HepG2 (cell line): Measurements from ENCODE around the gene CPLX1. TPM values are rescaled to one million over a fixed set of nuclear protein-coding genes. Genes with fewer than 3 reads are reported as not detected.

Experiments used
- ATAC-seq: fragments of 200-7000 bp; cut with Tn5 transposase; 3 replicates; pipeline ENCODE4 v1.9.1; 2020; ENCODE audit warnings: mild to moderate bottlenecking, moderate library complexity
- BruUV-seq: library from RNA; stranded (reverse); fragments of 400-500 nt; replicated peaks from 2 replicates; lab custom pipeline; 2021; lab: Mats Ljungman, UMichigan
- CTCF ChIA-PET: fragments of 300-600 bp; formaldehyde crosslinking; extraction: SDS; loops from one replicate; lab custom pipeline; 2021; ENCODE audit warnings: low total read pairs, inconsistent platforms, low intra/inter-chr PET ratio; lab: Yijun Ruan, JAX
- POLR2A ChIA-PET: fragments of 350-600 bp; sonication (Branson Sonifier 250); formaldehyde crosslinking; loops from one replicate; lab custom pipeline; 2020; ENCODE audit warnings: antibody characterized with exemption, inconsistent platforms; lab: Yijun Ruan, JAX
- DNase-seq: peaks from one replicate; pipeline ENCODE4 v3.0.0-alpha.2; 2015; ENCODE audit warnings: low spot score
- FAIRE-seq: peaks from 3 replicates; lab custom pipeline; 2011; peaks lifted over from hg19 to GRCh38; lab: Jason Lieb, UNC
- H2AFZ ChIP-seq: one replicate; pipeline ENCODE4 v1.6.1; 2011; ENCODE audit warnings: low read length, inconsistent platforms
- H3K27ac ChIP-seq: fragments of 300-600 bp; 3 replicates; pipeline ENCODE4 v1.8.0; 2011; ENCODE audit warnings: mixed run types, mild to moderate bottlenecking, mixed read lengths, low read length, inconsistent platforms; ENCODE audit not compliant: insufficient read depth; ENCODE audit errors: extremely low read length
- H3K27me3 ChIP-seq, 2 experiments: fragments of 200-600 bp in 1 of 2; 2 replicates in 1 of 2; 3 replicates in 1 of 2; pipeline versions ENCODE4 v1.6.0 to v1.8.0; 2011; ENCODE audit warnings: low read length in 2 of 2, mild to moderate bottlenecking in 2 of 2, moderate library complexity in 2 of 2, inconsistent platforms in 1 of 2; ENCODE audit not compliant: insufficient read depth in 2 of 2, control insufficient read depth in 1 of 2
- H3K36me3 ChIP-seq, 2 experiments: fragments of 200-600 bp in 1 of 2; replicated peaks in 1 of 2; 2 replicates in 1 of 2; 3 replicates in 1 of 2; pipeline versions ENCODE4 v1.5.1 to v1.8.0; 2011; ENCODE audit warnings: low read length in 2 of 2, inconsistent platforms in 1 of 2; ENCODE audit not compliant: insufficient read depth in 2 of 2, control insufficient read depth in 1 of 2
- H3K4me1 ChIP-seq: 2 replicates; pipeline ENCODE4 v1.5.1; 2012; ENCODE audit warnings: low read length, inconsistent platforms; ENCODE audit not compliant: insufficient read depth
- H3K4me2 ChIP-seq: 2 replicates; pipeline ENCODE4 v1.6.0; 2011; ENCODE audit warnings: low read depth, low read length, inconsistent platforms
- H3K4me3 ChIP-seq, 3 experiments: fragments of 200-600 bp in 1 of 3; sonication (generic), shearing (Covaris generic) in 1 of 3; replicated peaks in 1 of 3; 2 replicates each; pipeline ENCODE4 v1.5.1; 2011 to 2016; ENCODE audit warnings: low read length in 3 of 3, inconsistent platforms in 2 of 3, low read depth in 2 of 3, mild to moderate bottlenecking in 2 of 3, control low read depth in 1 of 3, mixed read lengths in 1 of 3; ENCODE audit not compliant: insufficient read depth in 1 of 3
- H3K79me2 ChIP-seq: one replicate; pipeline ENCODE4 v1.6.1; 2011; ENCODE audit warnings: low read length, inconsistent platforms; ENCODE audit not compliant: insufficient read depth
- H3K9ac ChIP-seq: 2 replicates; pipeline ENCODE4 v1.6.0; 2011; ENCODE audit warnings: mild to moderate bottlenecking, low read depth, low read length, inconsistent platforms; ENCODE audit not compliant: insufficient read depth
- H3K9me3 ChIP-seq: 2 replicates; pipeline ENCODE4 v1.5.1; 2012; ENCODE audit warnings: mild to moderate bottlenecking, low read length
- H4K20me1 ChIP-seq: 2 replicates; pipeline ENCODE4 v1.6.0; 2011; ENCODE audit warnings: inconsistent platforms, mild to moderate bottlenecking, low read length, moderate library complexity; ENCODE audit not compliant: insufficient read depth
- HMG20A ChIP-seq: IDR thresholded peaks from 2 replicates; pipeline ENCODE4 v1.6.1; 2016; ENCODE audit warnings: borderline replicate concordance
- HMG20B ChIP-seq: conservative IDR thresholded peaks from 2 replicates; pipeline ENCODE4 v1.6.1; 2016; ENCODE audit warnings: missing genetic modification reagents, missing compliant biosample characterization
- MBD4 ChIP-seq: IDR thresholded peaks from 2 replicates; pipeline ENCODE4 v1.6.1; 2012; ENCODE audit warnings: low read length, inconsistent platforms, borderline replicate concordance
- PAF1 ChIP-seq: IDR thresholded peaks from 2 replicates; pipeline ENCODE4 v1.6.1; 2016; ENCODE audit warnings: missing genetic modification reagents, missing compliant biosample characterization
- RXRA ChIP-seq: sonication (generic); formaldehyde crosslinking; IDR thresholded peaks from 2 replicates; pipeline ENCODE4 v1.5.1; 2020; ENCODE audit warnings: missing genetic modification reagents
- TOPORS ChIP-seq: sonication (generic); formaldehyde crosslinking; IDR thresholded peaks from 2 replicates; pipeline ENCODE4 v1.8.0; 2023; ENCODE audit warnings: mild to moderate bottlenecking, missing genetic modification reagents
- ZNF251 ChIP-seq: sonication (generic); formaldehyde crosslinking; IDR thresholded peaks from 2 replicates; pipeline ENCODE4 v1.9.0; 2021; ENCODE audit warnings: mild to moderate bottlenecking, missing genetic modification reagents
- ZNF614 ChIP-seq: IDR thresholded peaks from 2 replicates; pipeline ENCODE4 v1.6.1; 2018; ENCODE audit warnings: missing biosample characterization, missing genetic modification reagents, inconsistent platforms, borderline replicate concordance
- ZNF839 ChIP-seq: sonication (generic); formaldehyde crosslinking; IDR thresholded peaks from 2 replicates; pipeline ENCODE4 v1.4.0; 2020; ENCODE audit warnings: missing genetic modification reagents, mild to moderate bottlenecking, borderline replicate concordance
- WGBS: methylation state at CpG from one replicate; pipeline ENCODE4 v1.1.6; 2017; ENCODE audit warnings: low lambda C conversion rate; 5-methylcytosine and 5-hydroxymethylcytosine counted together
- in situ Hi-C: cut with HindIII; loops from 2 replicates; pipeline ENCODE4 v1.10.0; 2017; ENCODE audit warnings: low pct_unique_long_range_greater_than_20kb; ENCODE audit not compliant: extremely low pct_ligation_motif_present
- intact Hi-C: fragments of 100-400 bp; cut with micrococcal nuclease; formaldehyde crosslinking; loops from one replicate; pipeline ENCODE4 v1.10.0; 2022; ENCODE audit not compliant: unreplicated experiment
- polyA plus RNA-seq, 8 experiments: library from polyadenylated mRNA; depleted of rRNA in 3 of 8; stranded (reverse) in 7 of 8; unstranded in 1 of 8; fragments of >200 nt; fragmentation: Illumina TruSeq in 4 of 8; extraction: Trizol in 4 of 8; gene quantifications; 2 replicates each; pipeline versions ENCODE4 v1.2.1 to v1.2.3, GENCODE V29; 2011 to 2016; ENCODE audit warnings: low read depth in 4 of 8, missing spikeins in 1 of 8, mixed read lengths in 1 of 8; ENCODE audit not compliant: insufficient read depth in 1 of 8
- total RNA-seq, 5 experiments: library from RNA; depleted of rRNA; stranded (reverse); fragments of >200 nt; fragmentation: Illumina TruSeq; extraction: Trizol; gene quantifications; 2 replicates each; pipeline ENCODE4 v1.2.3, GENCODE V29; 2016; ENCODE audit warnings: low read depth in 1 of 5
- TF ChIP-seq, protein P1 (sequence below): sonication (generic); formaldehyde crosslinking; IDR thresholded peaks from 2 replicates; pipeline ENCODE4 v1.4.0; 2020; ENCODE audit warnings: mild to moderate bottlenecking, missing genetic modification reagents
- TF ChIP-seq, protein P2 (sequence below): sonication (generic); formaldehyde crosslinking; IDR thresholded peaks from 2 replicates; pipeline ENCODE4 v1.4.0; 2020; ENCODE audit warnings: missing genetic modification reagents
- TF ChIP-seq, protein P3 (sequence below): sonication (generic); formaldehyde crosslinking; conservative IDR thresholded peaks from 2 replicates; pipeline ENCODE4 v1.8.0; 2022; ENCODE audit warnings: mild to moderate bottlenecking, moderate library complexity, missing genetic modification reagents

CPLX1 gene
- total and polyA plus RNA-seq, 2 of the 13 experiments (the other 11 are each of a cell fraction or from before 2014, with no cell fraction given), result 0.18 TPM

GRCh38 chr4:749698-750666, 75.9 kb downstream of the CPLX1 start (continued):
- TF ChIP-seq ZNF614 (CRISPR knock-in tag) (no peak), HMG20B (CRISPR knock-in tag) (no peak)
- TF ChIP-seq, protein P1, sequence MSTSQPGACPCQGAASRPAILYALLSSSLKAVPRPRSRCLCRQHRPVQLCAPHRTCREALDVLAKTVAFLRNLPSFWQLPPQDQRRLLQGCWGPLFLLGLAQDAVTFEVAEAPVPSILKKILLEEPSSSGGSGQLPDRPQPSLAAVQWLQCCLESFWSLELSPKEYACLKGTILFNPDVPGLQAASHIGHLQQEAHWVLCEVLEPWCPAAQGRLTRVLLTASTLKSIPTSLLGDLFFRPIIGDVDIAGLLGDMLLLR, result no peak

GRCh38 chr4:748461-748860, 77.5 kb downstream of the CPLX1 start:
- ChIA-PET POLR2A (no interaction called here), CTCF (no interaction called here)
- Histone ChIP-seq H3K27me3 (no peaks in the 10 kb centered on the region), H3K9ac (no peak overlapping the region), H3K79me2 (no peaks in the 10 kb centered on the region), H3K4me1 (no peaks in the 10 kb centered on the region), H3K4me3 (no peak overlapping the region), H3K27ac (no peak overlapping the region), H3K9me3 (no peaks in the 10 kb centered on the region), H4K20me1 (0 out of 2 replicates have a peak, but pooled peaks cover 5% of the 10 kb centered on the region), H3K36me3 (peaks cover 12 to 43% of the 10 kb centered on the region in 2 experiments; a peak in 4 of 5 replicates), H2AFZ (no peak overlapping the region), H3K4me2 (no peak overlapping the region)
- 95% methylated on average over 19 of the region's 19 CpGs for WGBS
- no TSS peak for BruUV-seq
- in situ Hi-C loops (no loop called here), intact Hi-C loops (no loop called here)
- FAIRE-seq (no peak), DNase-seq (no peak), ATAC-seq (no peak)
- TF ChIP-seq, protein P2, sequence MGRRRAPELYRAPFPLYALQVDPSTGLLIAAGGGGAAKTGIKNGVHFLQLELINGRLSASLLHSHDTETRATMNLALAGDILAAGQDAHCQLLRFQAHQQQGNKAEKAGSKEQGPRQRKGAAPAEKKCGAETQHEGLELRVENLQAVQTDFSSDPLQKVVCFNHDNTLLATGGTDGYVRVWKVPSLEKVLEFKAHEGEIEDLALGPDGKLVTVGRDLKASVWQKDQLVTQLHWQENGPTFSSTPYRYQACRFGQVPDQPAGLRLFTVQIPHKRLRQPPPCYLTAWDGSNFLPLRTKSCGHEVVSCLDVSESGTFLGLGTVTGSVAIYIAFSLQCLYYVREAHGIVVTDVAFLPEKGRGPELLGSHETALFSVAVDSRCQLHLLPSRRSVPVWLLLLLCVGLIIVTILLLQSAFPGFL (CRISPR knock-in tag), result no peak
- TF ChIP-seq ZNF839 (CRISPR knock-in tag), result no peak
- TF ChIP-seq, protein P3, sequence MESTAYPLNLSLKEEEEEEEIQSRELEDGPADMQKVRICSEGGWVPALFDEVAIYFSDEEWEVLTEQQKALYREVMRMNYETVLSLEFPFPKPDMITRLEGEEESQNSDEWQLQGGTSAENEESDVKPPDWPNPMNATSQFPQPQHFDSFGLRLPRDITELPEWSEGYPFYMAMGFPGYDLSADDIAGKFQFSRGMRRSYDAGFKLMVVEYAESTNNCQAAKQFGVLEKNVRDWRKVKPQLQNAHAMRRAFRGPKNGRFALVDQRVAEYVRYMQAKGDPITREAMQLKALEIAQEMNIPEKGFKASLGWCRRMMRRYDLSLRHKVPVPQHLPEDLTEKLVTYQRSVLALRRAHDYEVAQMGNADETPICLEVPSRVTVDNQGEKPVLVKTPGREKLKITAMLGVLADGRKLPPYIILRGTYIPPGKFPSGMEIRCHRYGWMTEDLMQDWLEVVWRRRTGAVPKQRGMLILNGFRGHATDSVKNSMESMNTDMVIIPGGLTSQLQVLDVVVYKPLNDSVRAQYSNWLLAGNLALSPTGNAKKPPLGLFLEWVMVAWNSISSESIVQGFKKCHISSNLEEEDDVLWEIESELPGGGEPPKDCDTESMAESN (CRISPR knock-in tag), result no peak
- no peak for TF ChIP-seq ZNF251 (CRISPR knock-in tag)
- no peak for TF ChIP-seq RXRA (CRISPR knock-in tag)
- TF ChIP-seq HMG20A (CRISPR knock-in tag), result no peak
- no peak for TF ChIP-seq MBD4
- TF ChIP-seq TOPORS (CRISPR knock-in tag), result no peak
- TF ChIP-seq PAF1 (CRISPR knock-in tag), result no peak
